ENCODE results near the gene NCKAP5L. TPM values are rescaled to one million over a fixed set of nuclear protein-coding genes. Genes with fewer than 3 reads are reported as not detected.

Gene NCKAP5L
- total and polyA plus RNA-seq, 9 of the 15 experiments (the other 6 are each of a cell fraction or from before 2014, with no cell fraction given), result 0.01 to 14.4 (median 3.7) TPM

- TF ChIP-seq ZNF561 (CRISPR knock-in tag; conservative IDR thresholded peaks at IDR 0.05), result no peak
- TF ChIP-seq XRCC5 (IDR thresholded peaks at IDR 0.05; ENCODE audit: low read depth, low read length), result no peak; the same call in 1 of the 2 replicates
- no peak; the same call in 1 of the 2 replicates for TF ChIP-seq SLC30A9 (CRISPR knock-in tag; IDR thresholded peaks at IDR 0.05)
- TF ChIP-seq ZFX (CRISPR knock-in tag; IDR thresholded peaks at IDR 0.05), result peak; percentile 91
- TF ChIP-seq ATF1 (CRISPR knock-in tag; IDR thresholded peaks at IDR 0.05), result no peak
- TF ChIP-seq ATF1 (tag; IDR thresholded peaks at IDR 0.05), result peak; percentile 66; the same call in 1 of the 2 replicates
- TF ChIP-seq POLR2G (IDR thresholded peaks at IDR 0.05; ENCODE audit: low read depth, low read length), result peak; percentile 92
- no peak for TF ChIP-seq ZNF707 (CRISPR knock-in tag; conservative IDR thresholded peaks at IDR 0.05)
- TF ChIP-seq MAX (CRISPR knock-in tag; IDR thresholded peaks at IDR 0.05), result peak; percentile 63
- no peak for TF ChIP-seq MCM3 (IDR thresholded peaks at IDR 0.05)
- no peak for TF ChIP-seq PML (IDR thresholded peaks at IDR 0.05; ENCODE audit: low read length)
- no peak for TF ChIP-seq ZNF384 (IDR thresholded peaks at IDR 0.05; ENCODE audit: low read depth, low read length)
- TF ChIP-seq ZC3H8 (IDR thresholded peaks at IDR 0.05), result no peak
- TF ChIP-seq ZNF584 (CRISPR knock-in tag; IDR thresholded peaks at IDR 0.05; ENCODE audit: low read depth), result no peak
- peak; percentile 54; the same call in 1 of the 2 replicates for TF ChIP-seq ZC3H4 (CRISPR knock-in tag; IDR thresholded peaks at IDR 0.05; ENCODE audit: borderline replicate concordance)
- TF ChIP-seq TFAM (CRISPR knock-in tag; conservative IDR thresholded peaks at IDR 0.05), result no peak
- TF ChIP-seq FOXJ2 (tag; IDR thresholded peaks at IDR 0.05), result no peak
- no peak for TF ChIP-seq EWSR1 (IDR thresholded peaks at IDR 0.05; ENCODE audit: borderline replicate concordance, low read depth, partially characterized antibody)
- TF ChIP-seq ZNF507 (tag; conservative IDR thresholded peaks at IDR 0.05), result no peak
- TF ChIP-seq, protein P1, sequence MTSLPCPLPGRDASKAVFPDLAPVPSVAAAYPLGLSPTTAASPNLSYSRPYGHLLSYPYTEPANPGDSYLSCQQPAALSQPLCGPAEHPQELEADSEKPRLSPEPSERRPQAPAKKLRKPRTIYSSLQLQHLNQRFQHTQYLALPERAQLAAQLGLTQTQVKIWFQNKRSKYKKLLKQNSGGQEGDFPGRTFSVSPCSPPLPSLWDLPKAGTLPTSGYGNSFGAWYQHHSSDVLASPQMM (CRISPR knock-in tag; IDR thresholded peaks at IDR 0.05), result no peak
- no peak for TF ChIP-seq ZNF282 (CRISPR knock-in tag; IDR thresholded peaks at IDR 0.05)
- no peak for TF ChIP-seq ZBTB2 (IDR thresholded peaks at IDR 0.05)
- TF ChIP-seq NCOA1 (IDR thresholded peaks at IDR 0.05; ENCODE audit: low read depth), result no peak
- no peak for TF ChIP-seq ZNF778 (CRISPR knock-in tag; IDR thresholded peaks at IDR 0.05)
- TF ChIP-seq NUFIP1 (IDR thresholded peaks at IDR 0.05; ENCODE audit: partially characterized antibody), result no peak
- no peak for TF ChIP-seq ZNF696 (CRISPR knock-in tag; conservative IDR thresholded peaks at IDR 0.05)
- TF ChIP-seq ZNF445 (CRISPR knock-in tag; IDR thresholded peaks at IDR 0.05; ENCODE audit: low read depth), result no peak
- TF ChIP-seq RBM17 (IDR thresholded peaks at IDR 0.05; ENCODE audit: borderline replicate concordance, low read depth, low read length), result no peak
- peak; percentile 45 for TF ChIP-seq POLR2AphosphoS5 (IDR thresholded peaks at IDR 0.05; ENCODE audit: control insufficient read depth, insufficient read depth, low read depth, low read length)
Measured at GRCh38 chr12:49741882-49742620, 86.2 kb downstream of the NCKAP5L start (continued).

Data from K562 (cell line).